Measurements from ENCODE around the gene SOCS1. TPM values are rescaled to one million over a fixed set of nuclear protein-coding genes. Genes with fewer than 3 reads are reported as not detected.

SOCS1 gene
- polyA plus RNA-seq, 12 donors: 1.3 to 5.3 (median 1.9) TPM; not detected in 2

GRCh38 chr16:11208916-11209665 lies 46.9 kb downstream of the SOCS1 start:
- no peak for DNase-seq

GRCh38 chr16:11207646-11208045 lies 48.4 kb downstream of the SOCS1 start:
- no peak for DNase-seq

DNA sequence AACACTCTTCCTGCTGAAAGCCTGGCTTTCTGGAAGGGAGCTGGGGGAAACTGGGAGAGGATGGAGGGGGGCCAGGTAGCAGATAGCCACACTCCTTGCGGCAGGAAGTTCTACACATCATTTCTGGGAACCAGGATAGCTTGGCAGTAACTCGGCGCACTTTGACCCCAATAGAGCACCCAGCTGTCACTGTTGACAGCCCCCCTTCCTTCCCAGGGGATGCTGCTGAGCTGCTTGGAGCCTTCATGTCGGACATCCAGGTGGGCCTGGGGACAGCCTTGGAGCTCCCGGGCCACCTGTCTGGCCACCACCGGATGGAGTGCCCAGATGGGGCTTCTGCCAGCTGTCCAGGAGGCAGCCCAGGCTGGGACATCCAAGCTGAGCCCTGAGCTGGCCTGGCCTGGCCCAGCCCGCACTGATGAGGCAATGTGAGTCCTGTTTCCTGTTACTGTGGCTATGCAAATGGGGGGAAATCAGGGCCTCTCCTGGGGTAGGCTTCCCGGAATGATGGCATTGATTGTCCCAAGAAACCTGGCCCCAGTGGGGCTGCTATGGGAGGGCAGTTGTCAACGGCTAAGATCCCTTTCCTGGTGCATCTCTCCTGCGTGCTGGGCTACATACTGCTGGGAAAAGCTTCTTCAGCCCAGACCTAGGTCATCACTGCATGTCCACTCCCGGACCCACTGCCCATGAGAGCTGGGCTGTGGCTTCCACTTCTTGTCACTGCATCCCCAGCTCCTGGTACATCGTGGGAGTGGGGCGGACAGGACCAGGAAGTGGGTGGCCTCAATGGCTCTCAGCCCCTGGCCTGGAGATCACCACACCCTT lies 50.0 kb downstream of the SOCS1 start:
- no peak for DNase-seq

- no peak for DNase-seq
Observed at GRCh38 chr16:11205065-11205699, 50.8 kb downstream of the SOCS1 start.

DNA sequence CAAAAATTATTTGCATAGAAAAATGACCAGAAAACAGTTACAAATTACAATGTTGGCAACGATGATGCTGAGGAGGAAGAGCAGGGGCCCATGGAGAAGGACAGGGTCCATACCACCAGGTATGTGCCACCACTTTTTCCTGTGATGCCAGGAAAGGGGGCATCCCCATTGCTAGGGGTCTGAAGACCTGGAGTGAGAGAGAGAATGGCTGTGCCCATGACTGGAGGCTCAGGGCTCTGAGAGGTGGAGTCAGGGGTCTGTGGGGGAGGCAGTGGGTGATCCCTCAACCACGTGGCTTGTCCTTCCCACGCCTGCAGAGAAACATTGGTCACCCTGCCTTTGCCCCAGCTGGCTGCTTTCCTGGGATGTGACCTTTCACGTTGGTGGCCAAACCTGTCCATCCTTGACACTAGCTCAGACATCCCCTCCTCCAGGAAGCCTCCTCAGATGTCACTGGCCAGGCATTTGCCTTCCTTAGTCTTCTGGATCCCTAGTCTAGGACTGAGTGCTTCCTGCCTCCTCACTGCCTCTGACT lies 51.4 kb downstream of the SOCS1 start:
- DNase-seq: no peak

Other genes with a start within 250 kb of the SOCS1 start
- gene TNP2, start 13.1 kb upstream of the SOCS1 start, polyA plus RNA-seq (ENCODE audit: insufficient read length in 12 of 12): not detected
- gene PRM3, start 17.4 kb upstream of the SOCS1 start, polyA plus RNA-seq (ENCODE audit: insufficient read length in 12 of 12): not detected
- not detected for gene PRM2, start 20.3 kb upstream of the SOCS1 start, polyA plus RNA-seq (ENCODE audit: insufficient read length in 12 of 12)
- not detected for gene PRM1, start 25.1 kb upstream of the SOCS1 start, polyA plus RNA-seq (ENCODE audit: insufficient read length in 12 of 12)
- 10 to 100 TPM in 6 of 12 donors, 1 to 10 TPM in 4, not detected in 2; 6.7 to 13.8 (median 10.5) TPM for gene RMI2, start 89.3 kb upstream of the SOCS1 start, polyA plus RNA-seq (ENCODE audit: insufficient read length in 12 of 12)